ENCODE data around the gene KCNC3. TPM values are rescaled to one million over a fixed set of nuclear protein-coding genes. Genes with fewer than 3 reads are reported as not detected.
A peak's percentile ranks its signal among the peaks of the same experiment; 100 is the strongest.

KCNC3 gene
- total and polyA plus RNA-seq, 2 of the 13 experiments (the other 11 are each of a cell fraction or from before 2014, with no cell fraction given) = 0.29 to 1.7 TPM

DNA sequence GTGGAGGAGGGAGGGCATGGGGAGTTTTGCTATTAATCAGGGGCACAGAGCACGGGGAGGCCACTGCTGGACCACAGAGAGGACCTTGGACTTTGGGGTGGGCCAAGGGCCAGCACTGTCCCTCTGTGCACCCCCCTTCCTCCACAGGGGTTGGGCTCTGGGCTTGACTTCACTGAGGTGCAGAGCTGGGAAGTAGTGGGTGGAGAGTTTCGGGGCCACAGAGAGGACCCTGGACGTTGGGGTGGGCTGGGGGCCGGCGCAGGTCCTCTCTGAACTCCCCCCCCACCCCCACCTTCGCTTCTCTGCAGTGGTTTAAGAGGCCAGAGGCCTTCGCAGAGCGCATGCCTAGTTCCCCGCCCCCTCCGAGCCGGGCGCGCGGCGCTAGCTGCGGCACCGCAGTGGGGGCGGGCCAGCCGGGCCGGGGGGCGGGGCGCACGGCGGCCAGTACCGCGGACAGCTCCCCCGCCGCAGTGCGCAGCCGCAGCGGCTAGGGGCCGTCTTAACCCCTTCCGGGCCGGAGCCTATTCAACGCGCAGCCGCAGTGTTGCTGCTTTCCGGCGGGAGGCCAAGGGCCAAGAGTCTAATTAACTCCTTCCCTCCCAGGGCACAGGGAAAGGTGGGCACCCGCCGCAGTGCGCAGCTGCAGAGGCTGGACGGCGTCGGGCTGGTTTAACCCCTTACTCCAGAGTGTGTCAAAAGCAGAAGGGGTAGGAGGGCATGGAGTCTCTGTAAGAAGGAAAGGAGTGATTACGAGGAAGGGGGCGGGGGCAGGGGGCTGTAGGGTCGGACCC lies 3.7 kb downstream of the KCNC3 start (continued):
- TF ChIP-seq ZFP37 (CRISPR knock-in tag; IDR thresholded peaks at IDR 0.05; ENCODE audit: borderline replicate concordance) = 0 out of 2 replicates have a peak, but pooled peaks have one; percentile 59
- TF ChIP-seq, protein P1, sequence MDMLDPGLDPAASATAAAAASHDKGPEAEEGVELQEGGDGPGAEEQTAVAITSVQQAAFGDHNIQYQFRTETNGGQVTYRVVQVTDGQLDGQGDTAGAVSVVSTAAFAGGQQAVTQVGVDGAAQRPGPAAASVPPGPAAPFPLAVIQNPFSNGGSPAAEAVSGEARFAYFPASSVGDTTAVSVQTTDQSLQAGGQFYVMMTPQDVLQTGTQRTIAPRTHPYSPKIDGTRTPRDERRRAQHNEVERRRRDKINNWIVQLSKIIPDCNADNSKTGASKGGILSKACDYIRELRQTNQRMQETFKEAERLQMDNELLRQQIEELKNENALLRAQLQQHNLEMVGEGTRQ (IDR thresholded peaks at IDR 0.05; ENCODE audit: low read depth, low read length) = no peak
- TF ChIP-seq, protein P1 (CRISPR knock-in tag; IDR thresholded peaks at IDR 0.05; ENCODE audit: borderline replicate concordance) = no peak
- no peak for TF ChIP-seq ZKSCAN1 (IDR thresholded peaks at IDR 0.05; ENCODE audit: low read length)
- peak; percentile 76; the same call in 1 of the 2 replicates for TF ChIP-seq AHR (CRISPR knock-in tag; IDR thresholded peaks at IDR 0.05)
- no peak for TF ChIP-seq RORA (CRISPR knock-in tag; IDR thresholded peaks at IDR 0.05)
- no peak for TF ChIP-seq ZNF878 (CRISPR knock-in tag; IDR thresholded peaks at IDR 0.05)
- TF ChIP-seq ZFP41 (CRISPR knock-in tag; IDR thresholded peaks at IDR 0.05; ENCODE audit: borderline replicate concordance) = peak; percentile 55; the same call in 1 of the 2 replicates
- TF ChIP-seq MIER2 (CRISPR knock-in tag; IDR thresholded peaks at IDR 0.05) = peak; percentile 94
- 0 out of 2 replicates have a peak, but pooled peaks have one; percentile 57 for TF ChIP-seq YEATS4 (CRISPR knock-in tag; IDR thresholded peaks at IDR 0.05; ENCODE audit: borderline replicate concordance)
- no peak for TF ChIP-seq NR2F2 (IDR thresholded peaks at IDR 0.05; ENCODE audit: borderline replicate concordance, low read depth)
- no peak for TF ChIP-seq ZFP1 (CRISPR knock-in tag; IDR thresholded peaks at IDR 0.05)
- TF ChIP-seq, protein P2, sequence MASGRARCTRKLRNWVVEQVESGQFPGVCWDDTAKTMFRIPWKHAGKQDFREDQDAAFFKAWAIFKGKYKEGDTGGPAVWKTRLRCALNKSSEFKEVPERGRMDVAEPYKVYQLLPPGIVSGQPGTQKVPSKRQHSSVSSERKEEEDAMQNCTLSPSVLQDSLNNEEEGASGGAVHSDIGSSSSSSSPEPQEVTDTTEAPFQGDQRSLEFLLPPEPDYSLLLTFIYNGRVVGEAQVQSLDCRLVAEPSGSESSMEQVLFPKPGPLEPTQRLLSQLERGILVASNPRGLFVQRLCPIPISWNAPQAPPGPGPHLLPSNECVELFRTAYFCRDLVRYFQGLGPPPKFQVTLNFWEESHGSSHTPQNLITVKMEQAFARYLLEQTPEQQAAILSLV (CRISPR knock-in tag; IDR thresholded peaks at IDR 0.05; ENCODE audit: borderline replicate concordance) = peak; percentile 82; the same call in 1 of the 2 replicates
- TF ChIP-seq ZNF296 (CRISPR knock-in tag; conservative IDR thresholded peaks at IDR 0.05) = peak; percentile 77
- TF ChIP-seq, protein P3, sequence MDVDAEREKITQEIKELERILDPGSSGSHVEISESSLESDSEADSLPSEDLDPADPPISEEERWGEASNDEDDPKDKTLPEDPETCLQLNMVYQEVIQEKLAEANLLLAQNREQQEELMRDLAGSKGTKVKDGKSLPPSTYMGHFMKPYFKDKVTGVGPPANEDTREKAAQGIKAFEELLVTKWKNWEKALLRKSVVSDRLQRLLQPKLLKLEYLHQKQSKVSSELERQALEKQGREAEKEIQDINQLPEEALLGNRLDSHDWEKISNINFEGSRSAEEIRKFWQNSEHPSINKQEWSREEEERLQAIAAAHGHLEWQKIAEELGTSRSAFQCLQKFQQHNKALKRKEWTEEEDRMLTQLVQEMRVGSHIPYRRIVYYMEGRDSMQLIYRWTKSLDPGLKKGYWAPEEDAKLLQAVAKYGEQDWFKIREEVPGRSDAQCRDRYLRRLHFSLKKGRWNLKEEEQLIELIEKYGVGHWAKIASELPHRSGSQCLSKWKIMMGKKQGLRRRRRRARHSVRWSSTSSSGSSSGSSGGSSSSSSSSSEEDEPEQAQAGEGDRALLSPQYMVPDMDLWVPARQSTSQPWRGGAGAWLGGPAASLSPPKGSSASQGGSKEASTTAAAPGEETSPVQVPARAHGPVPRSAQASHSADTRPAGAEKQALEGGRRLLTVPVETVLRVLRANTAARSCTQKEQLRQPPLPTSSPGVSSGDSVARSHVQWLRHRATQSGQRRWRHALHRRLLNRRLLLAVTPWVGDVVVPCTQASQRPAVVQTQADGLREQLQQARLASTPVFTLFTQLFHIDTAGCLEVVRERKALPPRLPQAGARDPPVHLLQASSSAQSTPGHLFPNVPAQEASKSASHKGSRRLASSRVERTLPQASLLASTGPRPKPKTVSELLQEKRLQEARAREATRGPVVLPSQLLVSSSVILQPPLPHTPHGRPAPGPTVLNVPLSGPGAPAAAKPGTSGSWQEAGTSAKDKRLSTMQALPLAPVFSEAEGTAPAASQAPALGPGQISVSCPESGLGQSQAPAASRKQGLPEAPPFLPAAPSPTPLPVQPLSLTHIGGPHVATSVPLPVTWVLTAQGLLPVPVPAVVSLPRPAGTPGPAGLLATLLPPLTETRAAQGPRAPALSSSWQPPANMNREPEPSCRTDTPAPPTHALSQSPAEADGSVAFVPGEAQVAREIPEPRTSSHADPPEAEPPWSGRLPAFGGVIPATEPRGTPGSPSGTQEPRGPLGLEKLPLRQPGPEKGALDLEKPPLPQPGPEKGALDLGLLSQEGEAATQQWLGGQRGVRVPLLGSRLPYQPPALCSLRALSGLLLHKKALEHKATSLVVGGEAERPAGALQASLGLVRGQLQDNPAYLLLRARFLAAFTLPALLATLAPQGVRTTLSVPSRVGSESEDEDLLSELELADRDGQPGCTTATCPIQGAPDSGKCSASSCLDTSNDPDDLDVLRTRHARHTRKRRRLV (CRISPR knock-in tag; IDR thresholded peaks at IDR 0.05) = no peak
- TF ChIP-seq MED1 (CRISPR knock-in tag; IDR thresholded peaks at IDR 0.05) = peak; percentile 38; the same call in 1 of the 2 replicates
- peak; percentile 30 for TF ChIP-seq TEAD3 (CRISPR knock-in tag; optimal IDR thresholded peaks at IDR 0.05; ENCODE audit: borderline replicate concordance)
- no peak; the same call in 1 of the 2 replicates for TF ChIP-seq ZNF430 (CRISPR knock-in tag; IDR thresholded peaks at IDR 0.05)

All from HepG2 (cell line).